ENCODE results near the gene PIK3R2. TPM values are rescaled to one million over a fixed set of nuclear protein-coding genes. Genes with fewer than 3 reads are reported as not detected.
A peak's percentile ranks its signal among the peaks of the same experiment; 100 is the strongest.

The PIK3R2 gene
- total RNA-seq, 2 experiments from 2014 or later, result 11.4 to 12.9 TPM

DNA sequence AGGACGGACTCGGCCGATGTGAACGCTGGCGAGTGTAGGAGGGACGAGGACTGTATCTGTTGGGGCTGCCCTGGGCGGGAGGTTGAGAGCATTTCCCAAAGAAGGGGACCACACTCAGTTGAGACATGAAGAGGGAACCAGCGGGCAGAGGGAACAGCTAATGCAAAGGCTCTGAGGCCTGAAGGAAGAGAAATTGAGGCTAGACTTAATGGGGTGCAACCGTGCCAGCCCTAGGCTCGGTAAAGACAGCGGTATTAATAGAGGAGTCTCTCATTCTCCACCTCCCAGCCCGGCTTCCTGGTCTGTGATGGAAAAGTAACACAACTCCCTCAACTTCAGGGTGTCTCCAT is 41.2 kb downstream of the PIK3R2 start:
- Mint-ChIP-seq H3K27me3 (no peaks in the 10 kb centered on the region), H3K9me3 (no peaks in the 10 kb centered on the region), H3K4me3 (peak overlapping the region; percentile 89), H3K36me3 (peaks cover 4% of the 10 kb centered on the region), H3K4me1 (peaks cover 15% of the 10 kb centered on the region), H3K27ac (peak overlapping the region; percentile 88)
- DNase-seq (no peak), ATAC-seq (ENCODE audit: low read depth) (no peak)
- POLR2A ChIA-PET, result interaction anchor here (0.5 to 2.7 kb wide), 6 partner anchors 10 to 129 kb away, joined by 3 to 15 read pairs (median 3); partner anchors contain the start of genes LSM4 and RAB3A

DNA sequence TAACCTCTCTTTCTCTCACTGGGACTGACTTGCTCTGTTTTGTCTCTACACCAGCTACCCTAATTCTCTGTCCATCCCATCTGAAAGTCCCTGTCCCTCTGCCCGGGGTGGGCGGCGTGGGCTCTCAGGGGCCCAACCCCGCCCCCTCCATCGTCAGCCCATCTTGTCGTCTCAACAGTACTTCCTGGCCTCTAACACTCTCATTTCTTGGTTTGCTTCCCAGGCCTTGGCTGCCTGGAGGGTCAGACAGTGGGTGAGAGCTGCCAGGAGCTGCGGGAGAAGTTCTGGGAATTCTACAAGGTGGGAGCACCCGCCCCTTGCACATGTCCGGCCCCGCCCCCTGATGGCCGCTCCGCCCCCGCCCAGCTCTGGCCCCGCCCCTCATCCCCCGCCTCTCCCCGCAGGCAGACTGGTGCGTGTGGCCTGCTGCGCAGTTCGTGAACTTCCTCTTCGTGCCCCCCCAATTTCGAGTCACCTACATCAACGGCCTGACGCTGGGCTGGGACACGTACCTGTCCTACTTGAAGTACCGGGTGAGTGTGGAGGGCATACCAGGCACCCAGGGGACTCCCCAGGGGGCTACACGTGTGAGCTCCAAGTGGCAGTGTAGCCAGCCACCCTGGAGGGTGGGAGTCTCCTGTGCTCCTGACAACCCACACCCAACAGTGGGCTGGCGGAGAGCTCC is 41.7 kb downstream of the PIK3R2 start:
- peak overlapping the region; percentile 45 for H3K27ac Mint-ChIP-seq
- DNase-seq (peak; percentile 59), ATAC-seq (ENCODE audit: low read depth) (no peak)
- H3K9me3 Mint-ChIP-seq, result no peaks in the 10 kb centered on the region
- peaks cover 4% of the 10 kb centered on the region for H3K36me3 Mint-ChIP-seq
- H3K4me1 Mint-ChIP-seq, result peaks cover 15% of the 10 kb centered on the region
- POLR2A ChIA-PET, result interaction anchor here (0.5 to 2.7 kb wide), 6 partner anchors 10 to 128 kb away, joined by 3 to 15 read pairs (median 3); partner anchors contain the start of genes JUND, LSM4 and RAB3A
- H3K27me3 Mint-ChIP-seq, result no peaks in the 10 kb centered on the region
- H3K4me3 Mint-ChIP-seq, result peak overlapping the region; percentile 89

DNA sequence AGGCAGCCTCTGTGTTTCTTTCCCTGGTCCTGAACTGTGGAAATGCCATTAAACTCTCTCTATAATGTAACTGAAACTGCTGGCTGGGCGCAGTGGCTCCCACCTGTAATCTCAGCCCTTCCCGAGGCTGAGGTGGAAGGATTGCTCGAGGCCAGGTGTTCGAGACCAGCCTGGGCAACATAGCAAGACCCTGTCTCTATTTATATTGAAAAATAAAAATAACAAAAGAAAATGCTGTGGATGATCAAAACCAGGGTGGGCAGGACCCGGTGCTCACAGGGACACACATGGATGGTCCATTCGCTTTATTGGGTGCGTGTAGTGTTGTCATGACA is 43.5 kb downstream of the PIK3R2 start:
- POLR2A ChIA-PET, result no interaction called here

DNA sequence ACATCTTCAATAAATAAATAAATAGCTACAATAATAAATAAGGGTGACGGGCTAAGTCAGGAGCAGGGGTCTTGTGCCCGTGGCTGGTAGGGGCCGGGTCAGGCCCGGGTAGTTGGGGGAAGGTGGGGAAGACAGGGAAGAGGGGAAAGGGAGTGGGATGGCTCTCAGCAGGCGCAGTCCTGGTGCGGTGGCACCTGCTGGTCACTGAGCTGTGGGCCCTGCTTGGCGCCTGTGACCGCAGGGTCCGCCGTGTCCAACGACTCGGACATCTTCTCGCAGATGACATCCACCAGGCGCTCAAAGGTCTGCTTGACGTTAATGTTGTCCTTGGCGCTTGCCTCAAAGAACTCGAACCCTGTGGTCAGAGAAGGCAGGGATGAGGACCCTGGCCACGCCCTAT is 44.3 kb downstream of the PIK3R2 start:
- H3K27ac Mint-ChIP-seq, result no peak overlapping the region
- no peak for DNase-seq
- ATAC-seq (ENCODE audit: low read depth), result no peak
- peaks cover 14% of the 10 kb centered on the region for H3K36me3 Mint-ChIP-seq
- H3K9me3 Mint-ChIP-seq, result no peaks in the 10 kb centered on the region
- POLR2A ChIA-PET, result no interaction called here
- H3K27me3 Mint-ChIP-seq, result no peaks in the 10 kb centered on the region
- peaks cover 12% of the 10 kb centered on the region for H3K4me1 Mint-ChIP-seq
- H3K4me3 Mint-ChIP-seq, result no peak overlapping the region

More for the DNA sequence above, 43.5 kb downstream of the PIK3R2 start:
- H3K4me1 Mint-ChIP-seq, result peaks cover 16% of the 10 kb centered on the region
- peaks cover 7% of the 10 kb centered on the region for H3K36me3 Mint-ChIP-seq
- H3K27ac Mint-ChIP-seq, result no peak overlapping the region
- ATAC-seq (ENCODE audit: low read depth) (no peak), DNase-seq (no peak)
- H3K4me3 Mint-ChIP-seq, result peak overlapping the region; percentile 10
- no peaks in the 10 kb centered on the region for H3K9me3 Mint-ChIP-seq
- H3K27me3 Mint-ChIP-seq, result no peaks in the 10 kb centered on the region

DNA sequence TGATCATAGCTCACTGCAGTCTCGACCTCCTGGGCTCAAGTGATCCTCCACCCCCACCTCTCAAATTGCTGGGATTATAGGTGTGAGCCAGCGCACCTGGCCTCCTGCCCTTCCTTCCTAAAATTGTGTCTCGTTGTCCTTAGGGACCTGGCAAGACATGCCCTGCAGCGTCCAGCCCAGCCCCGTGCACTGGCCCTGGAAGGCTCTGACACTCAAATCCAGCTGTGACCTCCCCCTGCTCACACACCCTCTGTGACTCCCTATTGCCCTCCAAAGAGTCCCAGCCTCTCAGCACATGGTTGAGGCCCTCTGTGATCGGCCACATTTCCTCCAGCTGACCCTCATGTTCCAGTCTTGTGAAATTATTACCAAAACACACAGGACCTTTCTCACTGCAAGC is 45.0 kb downstream of the PIK3R2 start:
- ATAC-seq (ENCODE audit: low read depth), result no peak
- H3K4me1 Mint-ChIP-seq, result peaks cover 13% of the 10 kb centered on the region
- no peak overlapping the region for H3K4me3 Mint-ChIP-seq
- POLR2A ChIA-PET, result no interaction called here
- no peak for DNase-seq
- no peak overlapping the region for H3K27ac Mint-ChIP-seq
- peaks cover 16% of the 10 kb centered on the region for H3K36me3 Mint-ChIP-seq
- H3K9me3 Mint-ChIP-seq, result no peaks in the 10 kb centered on the region
- no peaks in the 10 kb centered on the region for H3K27me3 Mint-ChIP-seq

DNA sequence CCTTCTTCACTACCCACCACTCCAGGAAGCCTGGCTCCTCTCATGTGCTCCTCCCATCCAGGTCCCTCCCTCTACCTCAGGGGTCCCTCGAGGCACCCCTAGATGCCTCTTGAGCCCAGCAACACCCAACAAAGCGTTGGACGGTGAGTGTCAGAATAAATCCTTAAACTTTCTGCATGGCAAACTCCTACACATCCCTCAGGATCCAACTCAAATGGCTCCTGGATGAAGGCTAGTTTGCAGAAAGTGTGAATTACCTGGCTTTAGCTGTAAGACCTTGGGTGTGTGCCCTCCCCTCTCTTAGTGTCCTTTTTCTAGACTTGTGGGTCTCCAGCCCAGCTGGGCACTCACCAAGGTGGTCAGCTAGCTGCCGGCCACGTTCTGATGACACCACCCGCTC is 45.4 kb downstream of the PIK3R2 start:
- DNase-seq (no peak), ATAC-seq (ENCODE audit: low read depth) (no peak)
- H3K36me3 Mint-ChIP-seq, result peaks cover 16% of the 10 kb centered on the region
- H3K27me3 Mint-ChIP-seq, result no peaks in the 10 kb centered on the region
- POLR2A ChIA-PET, result no interaction called here
- no peak overlapping the region for H3K4me3 Mint-ChIP-seq
- H3K27ac Mint-ChIP-seq, result no peak overlapping the region
- H3K4me1 Mint-ChIP-seq, result peaks cover 17% of the 10 kb centered on the region
- no peaks in the 10 kb centered on the region for H3K9me3 Mint-ChIP-seq

DNA sequence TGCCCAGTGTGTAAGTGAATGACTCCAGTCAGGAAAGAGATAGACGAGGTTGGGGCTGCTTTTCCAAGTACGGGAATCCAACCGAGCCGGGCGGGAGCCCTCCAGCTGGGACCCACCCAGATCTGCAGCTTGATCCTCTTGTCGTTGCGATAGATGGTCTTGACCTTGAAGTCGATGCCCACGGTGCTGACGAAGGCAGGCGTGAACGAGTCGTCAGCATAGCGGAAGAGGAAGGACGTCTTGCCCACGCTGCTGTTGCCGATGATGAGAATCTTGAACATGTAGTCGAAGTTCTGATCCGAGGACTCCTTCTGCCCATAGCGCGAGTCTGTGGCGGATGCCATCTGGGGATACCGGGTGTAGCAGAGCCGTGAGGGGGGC is 49.4 kb downstream of the PIK3R2 start:
- H3K36me3 Mint-ChIP-seq, result peaks cover 12% of the 10 kb centered on the region
- H3K4me1 Mint-ChIP-seq, result peaks cover 11% of the 10 kb centered on the region
- H3K9me3 Mint-ChIP-seq, result no peaks in the 10 kb centered on the region
- peak overlapping the region; percentile 51 for H3K27ac Mint-ChIP-seq
- peak overlapping the region; percentile 93 for H3K4me3 Mint-ChIP-seq
- DNase-seq, result no peak
- ATAC-seq (ENCODE audit: low read depth), result no peak
- H3K27me3 Mint-ChIP-seq, result peaks cover 5% of the 10 kb centered on the region
- POLR2A ChIA-PET, result interaction anchor here (2.4 to 4.0 kb wide), 2 partner anchors 78 to 120 kb away, joined by 12 to 42 read pairs; partner anchors contain the start of genes JUND and LSM4

DNA sequence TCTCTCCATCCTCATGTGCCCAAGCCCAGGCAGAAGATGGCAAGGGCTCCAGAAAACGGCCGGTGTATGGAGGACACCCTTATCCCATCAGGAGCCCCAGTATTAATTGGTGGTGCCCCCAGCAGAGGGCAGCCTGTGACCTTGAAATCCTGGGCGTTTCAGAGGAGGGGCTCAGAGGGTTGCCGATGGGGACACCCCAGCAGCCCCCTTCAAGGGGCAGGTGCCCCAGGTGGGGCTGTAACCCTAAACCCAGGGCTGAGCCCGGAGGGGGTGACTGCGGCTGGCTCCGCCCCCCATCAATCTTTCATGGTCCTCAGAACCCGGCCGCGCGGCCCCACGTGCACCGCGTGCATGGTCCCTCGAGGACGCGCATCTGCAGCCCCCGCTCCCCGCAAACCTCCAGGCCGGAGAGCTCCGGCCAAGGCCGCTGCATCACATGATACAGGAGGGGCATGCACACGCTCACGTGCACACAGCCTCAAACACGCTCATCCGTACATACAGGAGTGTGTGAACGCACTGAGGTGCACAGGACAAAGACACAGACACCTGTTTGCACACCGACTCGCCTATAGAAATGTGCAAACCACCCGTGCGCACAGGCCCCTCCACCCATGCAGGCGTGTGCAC is 49.9 kb downstream of the PIK3R2 start:
- H3K9me3 Mint-ChIP-seq, result no peaks in the 10 kb centered on the region
- peak overlapping the region; percentile 93 for H3K4me3 Mint-ChIP-seq
- peak overlapping the region; percentile 93 for H3K27ac Mint-ChIP-seq
- DNase-seq (peak; percentile 62), ATAC-seq (ENCODE audit: low read depth) (no peak)
- H3K36me3 Mint-ChIP-seq, result peaks cover 12% of the 10 kb centered on the region
- peaks cover 11% of the 10 kb centered on the region for H3K4me1 Mint-ChIP-seq
- POLR2A ChIA-PET, result interaction anchor here (1.1 to 4.0 kb wide), 8 partner anchors 8 to 141 kb away, joined by 3 to 42 read pairs (median 9); partner anchors contain the start of genes IL12RB1, JUND, LSM4 and MPV17L2
- peaks cover 5% of the 10 kb centered on the region for H3K27me3 Mint-ChIP-seq

DNA sequence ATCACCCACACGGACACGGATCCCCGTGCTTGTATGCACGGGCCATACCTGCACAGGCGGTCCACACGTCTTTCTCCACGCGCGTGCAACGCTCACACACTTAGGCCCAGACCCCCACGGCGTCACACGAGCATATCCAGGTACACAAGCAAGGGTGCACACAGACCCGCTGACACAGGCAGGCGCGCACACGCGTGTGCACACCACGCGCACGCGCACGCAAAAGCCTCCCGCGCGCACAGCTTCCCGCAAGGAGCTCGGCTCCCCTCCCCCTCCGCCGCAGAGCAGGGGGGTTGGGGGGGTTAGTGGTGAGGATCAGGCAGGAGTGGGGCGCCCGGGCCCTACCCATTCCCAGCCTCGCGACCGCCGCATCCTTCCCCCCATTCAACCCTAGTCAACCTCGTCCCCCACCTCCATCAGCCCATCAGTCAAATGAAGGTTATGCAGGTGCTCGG is 50.5 kb downstream of the PIK3R2 start:
- DNase-seq (no peak), ATAC-seq (ENCODE audit: low read depth) (no peak)
- Mint-ChIP-seq H3K9me3 (no peaks in the 10 kb centered on the region), H3K36me3 (peaks cover 12% of the 10 kb centered on the region), H3K4me1 (peaks cover 11% of the 10 kb centered on the region), H3K27ac (peak overlapping the region; percentile 93), H3K4me3 (peak overlapping the region; percentile 93), H3K27me3 (peaks cover 6% of the 10 kb centered on the region)
- POLR2A ChIA-PET, result interaction anchor here (0.6 to 4.0 kb wide), 12 partner anchors 9 to 225 kb away, joined by 3 to 42 read pairs (median 5); partner anchors contain the start of genes IL12RB1, JUND, LSM4 and MPV17L2

DNA sequence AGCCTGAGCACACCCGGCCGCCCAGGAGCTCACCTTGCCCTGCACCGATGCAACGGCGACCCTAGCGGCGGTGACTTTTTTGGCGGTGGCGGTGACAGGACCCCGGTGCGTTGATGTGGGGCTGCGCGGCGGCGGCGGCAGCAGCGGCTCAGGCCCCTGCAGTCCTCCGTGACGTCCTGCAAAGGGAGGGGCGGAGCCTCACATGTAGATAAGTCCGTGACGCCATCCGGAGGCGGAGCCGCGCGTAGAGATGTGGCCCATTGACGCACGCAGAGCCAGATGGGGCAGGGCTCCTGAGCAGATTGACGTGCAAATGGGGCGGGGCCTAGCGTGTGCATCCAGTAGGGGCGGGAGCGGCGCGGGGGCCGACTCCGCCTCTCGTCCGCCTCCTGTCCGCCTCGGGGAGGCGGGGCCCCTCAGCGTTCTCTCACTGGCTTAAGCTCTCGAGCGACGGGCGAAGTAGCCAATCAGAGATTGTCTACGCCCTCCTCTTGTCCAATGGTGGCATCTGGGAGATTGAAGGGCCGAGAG is 51.0 kb downstream of the PIK3R2 start, which contains the start of gene RAB3A:
Gene RAB3A, minus strand, starts transcription at position 180 of the 531 bp plus-strand sequence. CDS start 1,302 bp downstream, outside the sequence.
- H3K4me3 Mint-ChIP-seq, result peak within 1 kb of the TSS; percentile 93
- H3K27ac Mint-ChIP-seq, result peak within 1 kb of the TSS; percentile 93
- H3K4me1 Mint-ChIP-seq, result peaks cover 11% of the 10 kb centered on the region
- peaks cover 10% of the 10 kb centered on the region for H3K27me3 Mint-ChIP-seq
- DNase-seq (peak; percentile 98), ATAC-seq (ENCODE audit: low read depth) (peak; percentile 92)
- POLR2A ChIA-PET, result interaction anchor here (0.6 to 4.0 kb wide), 12 partner anchors 9 to 225 kb away, joined by 3 to 42 read pairs (median 5); partner anchors contain the start of genes IL12RB1, JUND, LSM4 and MPV17L2
- H3K36me3 Mint-ChIP-seq, result peaks cover 12% of the 10 kb centered on the region
- H3K9me3 Mint-ChIP-seq, result no peaks in the 10 kb centered on the region

DNA sequence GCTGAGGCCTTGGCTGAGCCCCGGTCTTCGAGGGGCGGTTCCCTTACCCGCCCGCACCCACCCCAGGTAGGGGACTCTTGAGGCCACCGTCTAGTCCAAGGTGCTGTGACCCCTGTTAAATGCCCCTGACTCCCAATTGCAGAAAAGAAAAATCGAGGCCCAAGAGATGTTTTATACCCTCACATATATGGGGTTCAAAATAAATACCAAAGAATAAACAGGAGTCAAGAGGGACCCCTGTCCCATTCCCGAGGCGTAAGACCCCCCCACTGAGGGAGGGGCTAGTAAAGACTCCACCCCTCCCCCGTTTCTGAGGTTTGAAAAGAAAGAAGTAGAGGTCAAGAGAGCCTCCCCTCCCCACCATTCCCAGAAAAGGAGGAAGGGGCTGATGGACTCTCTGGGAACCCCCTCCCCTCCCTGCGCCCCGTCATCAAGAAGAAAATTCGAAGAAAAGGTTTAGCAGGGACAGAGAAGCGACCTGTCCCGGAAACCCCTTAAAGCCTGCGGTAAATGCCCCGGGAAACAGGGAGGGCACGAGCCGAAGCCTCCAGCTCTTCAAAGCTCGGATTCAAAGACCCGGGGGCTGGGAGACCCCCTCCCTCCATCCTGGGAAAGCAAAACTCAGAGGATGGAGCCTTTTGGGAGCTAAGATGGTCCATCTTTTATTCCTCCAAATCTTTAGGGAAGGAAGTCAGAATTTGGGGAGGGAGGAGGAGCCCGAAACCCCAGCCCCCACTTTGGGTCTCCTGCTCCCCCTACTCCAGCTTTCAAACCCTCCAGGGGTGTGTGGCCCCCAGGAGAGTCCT is 51.6 kb downstream of the PIK3R2 start:
- peak overlapping the region; percentile 78 for H3K4me3 Mint-ChIP-seq

DNA sequence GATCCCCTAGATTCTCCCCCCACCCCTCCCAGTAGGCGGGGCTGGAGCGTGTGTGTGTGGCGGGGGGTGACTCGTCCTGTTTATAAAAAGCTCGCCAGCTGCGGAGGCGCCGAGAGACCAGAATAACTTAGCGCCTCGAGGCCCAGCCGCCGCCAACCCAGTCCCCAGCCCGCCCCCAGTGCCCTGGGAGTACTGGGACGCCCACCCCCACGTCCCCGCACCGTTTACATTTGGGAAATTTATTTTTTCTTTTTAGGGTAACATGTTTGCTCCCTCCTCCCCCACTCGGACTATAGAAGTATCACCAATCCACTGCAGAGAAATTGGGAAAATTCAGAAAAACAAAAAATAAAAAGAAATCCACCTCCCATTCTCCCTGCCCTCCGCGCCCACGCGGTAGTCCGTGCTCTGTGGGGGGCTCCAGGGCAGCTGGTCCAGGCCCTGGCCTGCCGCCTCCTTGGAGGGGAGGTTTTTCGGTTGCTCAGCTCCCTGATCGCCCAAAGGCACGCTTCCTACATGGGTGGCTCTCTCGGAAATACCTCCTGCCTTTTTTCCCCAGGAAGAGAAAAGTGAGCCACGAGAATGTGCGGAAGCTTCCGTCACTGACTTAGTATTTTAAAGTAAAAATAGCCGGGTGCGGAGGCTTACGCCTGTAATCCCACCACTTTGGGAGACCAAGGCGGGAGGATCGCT is 52.4 kb downstream of the PIK3R2 start:
- Mint-ChIP-seq H3K27ac (peak overlapping the region; percentile 90), H3K36me3 (peaks cover 10% of the 10 kb centered on the region), H3K27me3 (peaks cover 12% of the 10 kb centered on the region), H3K4me3 (peak overlapping the region; percentile 78), H3K4me1 (peaks cover 11% of the 10 kb centered on the region), H3K9me3 (no peaks in the 10 kb centered on the region)
- ATAC-seq (ENCODE audit: low read depth), result no peak
- DNase-seq, result no peak
- POLR2A ChIA-PET, result interaction anchor here (0.6 to 4.0 kb wide), 10 partner anchors 11 to 988 kb away, joined by 3 to 42 read pairs (median 5); partner anchors contain the start of genes JUND, MPV17L2 and PIK3R2

More for the DNA sequence above, 51.6 kb downstream of the PIK3R2 start:
- DNase-seq (peak; percentile 68), ATAC-seq (ENCODE audit: low read depth) (peak; percentile 7)
- Mint-ChIP-seq H3K27ac (peak overlapping the region; percentile 90), H3K9me3 (no peaks in the 10 kb centered on the region), H3K4me1 (peaks cover 11% of the 10 kb centered on the region), H3K36me3 (peaks cover 12% of the 10 kb centered on the region), H3K27me3 (peaks cover 10% of the 10 kb centered on the region)
- POLR2A ChIA-PET, result interaction anchor here (0.6 to 4.0 kb wide), 16 partner anchors 10 to 988 kb away, joined by 3 to 42 read pairs (median 4); partner anchors contain the start of genes JUND, LSM4, MPV17L2 and PIK3R2
